Left lung (tissue), 10 donors: ENCODE measurements around the gene ZDHHC8. TPM values are rescaled to one million over a fixed set of nuclear protein-coding genes. Genes with fewer than 3 reads are reported as not detected.
A peak's percentile ranks its signal among the peaks of the same experiment; 100 is the strongest.

Experiments
- ATAC-seq: fragments of 200-7000 bp; cut with Tn5 transposase; one replicate; pipeline ENCODE4 v1.9.1; 2020; ENCODE audit warnings: moderate library complexity
- DNase-seq, 4 donors: peaks; one replicate each; pipeline ENCODE4 v3.0.0-alpha.2; 2013 to 2020
- H3K27ac ChIP-seq, 2 donors: fragments of 200-600 bp; sonication (generic) in 1 of 2; one replicate each; pipeline versions ENCODE4 v1.5.0 to v1.8.0; 2020 to 2021
- H3K27me3 ChIP-seq, 2 donors: fragments of 200-600 bp; sonication (generic) in 1 of 2; one replicate each; pipeline versions ENCODE4 v1.5.0 to v1.8.0; 2020 to 2021
- H3K36me3 ChIP-seq, 2 donors: fragments of 200-600 bp; sonication (generic) in 1 of 2; one replicate each; pipeline versions ENCODE4 v1.5.0 to v1.8.0; 2020 to 2021
- H3K4me1 ChIP-seq, 2 donors: fragments of 200-600 bp; one replicate each; pipeline ENCODE4 v1.8.0; 2021
- H3K4me3 ChIP-seq, 2 donors: fragments of 200-600 bp; sonication (generic) in 1 of 2; one replicate each; pipeline versions ENCODE4 v1.5.0 to v1.8.0; 2020 to 2021; ENCODE audit warnings: mild to moderate bottlenecking in 1 of 2
- H3K9me3 ChIP-seq, 2 donors: fragments of 200-600 bp; sonication (generic) in 1 of 2; one replicate each; pipeline versions ENCODE4 v1.5.0 to v1.8.0; 2020 to 2021
- intact Hi-C, 2 donors: fragments of 100-400 bp; cut with DNase I; formaldehyde crosslinking; loops; one replicate each; pipeline versions ENCODE4 v1.11.2 to v1.14.2; 2022
- polyA plus RNA-seq, 6 donors: library from polyadenylated mRNA; unstranded; fragments of 120-200 nt; gene quantifications; one replicate each; pipeline ENCODE4 v1.2.1, GENCODE V29; 2013; ENCODE audit not compliant: insufficient read length in 6 of 6
- total RNA-seq, 2 donors: library from RNA; stranded (reverse); fragmentation: NEBNext Ultra II Directional; extraction: Animal tissue kit (Norgen Biotek cat#: 25700); gene quantifications; one replicate each; pipeline ENCODE4 v1.2.1, GENCODE V29; 2021
- TF ChIP-seq, protein P1 (sequence below), 2 donors: fragments of 200-600 bp; sonication (generic) in 1 of 2; IDR thresholded peaks; one replicate each; pipeline versions ENCODE4 v1.5.0 to v1.8.0; 2021; ENCODE audit warnings: antibody characterized with exemption in 2 of 2
- donor health status: DM: no; HTN: yes; CAD: no.
- donor health status: DM: no; HTN: no; CAD: no.

The ZDHHC8 gene
- total and polyA plus RNA-seq, 8 donors: 34.4 to 81.8 (median 46.1) TPM

DNA sequence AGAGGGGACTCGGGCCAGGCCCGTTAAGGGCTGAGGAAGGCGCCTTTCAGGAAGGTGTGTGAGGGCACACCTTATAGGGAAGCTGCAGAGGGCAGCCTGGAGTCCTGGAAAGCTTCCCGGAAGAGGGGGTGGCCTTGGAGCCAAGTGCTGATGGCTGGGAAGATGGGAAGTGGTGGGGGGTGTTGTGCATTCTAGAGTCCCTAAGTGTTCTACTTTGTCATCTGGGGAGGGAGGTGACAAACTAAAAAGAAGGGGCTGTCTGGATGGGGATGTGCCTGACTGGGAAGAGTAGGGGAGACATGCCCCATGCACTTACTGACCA, 6.8 kb downstream of the ZDHHC8 start:
- Histone ChIP-seq H3K4me1 (peaks cover 10 to 36% of the 10 kb centered on the region in 2 donors), H3K36me3 (peaks cover 0 to 36% of the 10 kb centered on the region in 2 donors), H3K27ac (no peak overlapping the region), H3K4me3 (no peak overlapping the region), H3K9me3 (no peaks in the 10 kb centered on the region), H3K27me3 (no peaks in the 10 kb centered on the region)
- intact Hi-C loops: no loop called here
- peak; percentile 13 for ATAC-seq
- TF ChIP-seq, protein P1, sequence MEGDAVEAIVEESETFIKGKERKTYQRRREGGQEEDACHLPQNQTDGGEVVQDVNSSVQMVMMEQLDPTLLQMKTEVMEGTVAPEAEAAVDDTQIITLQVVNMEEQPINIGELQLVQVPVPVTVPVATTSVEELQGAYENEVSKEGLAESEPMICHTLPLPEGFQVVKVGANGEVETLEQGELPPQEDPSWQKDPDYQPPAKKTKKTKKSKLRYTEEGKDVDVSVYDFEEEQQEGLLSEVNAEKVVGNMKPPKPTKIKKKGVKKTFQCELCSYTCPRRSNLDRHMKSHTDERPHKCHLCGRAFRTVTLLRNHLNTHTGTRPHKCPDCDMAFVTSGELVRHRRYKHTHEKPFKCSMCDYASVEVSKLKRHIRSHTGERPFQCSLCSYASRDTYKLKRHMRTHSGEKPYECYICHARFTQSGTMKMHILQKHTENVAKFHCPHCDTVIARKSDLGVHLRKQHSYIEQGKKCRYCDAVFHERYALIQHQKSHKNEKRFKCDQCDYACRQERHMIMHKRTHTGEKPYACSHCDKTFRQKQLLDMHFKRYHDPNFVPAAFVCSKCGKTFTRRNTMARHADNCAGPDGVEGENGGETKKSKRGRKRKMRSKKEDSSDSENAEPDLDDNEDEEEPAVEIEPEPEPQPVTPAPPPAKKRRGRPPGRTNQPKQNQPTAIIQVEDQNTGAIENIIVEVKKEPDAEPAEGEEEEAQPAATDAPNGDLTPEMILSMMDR (IDR thresholded peaks at IDR 0.05): no peak
- DNase-seq: no peak

DNA sequence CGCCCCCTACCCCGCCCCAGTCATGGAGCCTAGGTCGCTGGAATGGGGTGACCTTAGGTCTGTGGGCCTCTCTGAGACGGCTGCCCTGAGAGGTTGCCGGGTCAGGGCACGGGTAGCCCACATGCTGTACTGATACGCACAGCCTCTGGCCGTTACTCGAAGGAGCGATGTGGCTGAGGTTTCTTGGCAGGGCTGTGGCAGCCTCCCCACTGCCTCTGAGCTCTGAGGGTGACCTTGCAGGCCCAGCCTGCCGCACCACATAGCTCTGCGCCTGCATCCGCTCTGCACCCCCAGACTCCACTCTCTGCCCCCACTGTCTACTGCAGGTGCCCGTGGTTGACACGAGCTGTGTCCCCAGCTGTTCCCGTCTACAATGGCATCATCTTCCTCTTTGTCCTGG, 7.3 kb downstream of the ZDHHC8 start:
- peaks cover 0 to 41% of the 10 kb centered on the region in 2 donors for H3K36me3 ChIP-seq
- H3K27ac ChIP-seq: no peak overlapping the region
- intact Hi-C loops: no loop called here
- TF ChIP-seq, protein P1 (IDR thresholded peaks at IDR 0.05): no peak
- no peaks in the 10 kb centered on the region for H3K9me3 ChIP-seq
- no peaks in the 10 kb centered on the region for H3K27me3 ChIP-seq
- ATAC-seq (no peak), DNase-seq (peak in 1 of 4 donors; percentile 56)
- H3K4me1 ChIP-seq: peaks cover 10 to 32% of the 10 kb centered on the region in 2 donors
- H3K4me3 ChIP-seq: no peak overlapping the region

DNA sequence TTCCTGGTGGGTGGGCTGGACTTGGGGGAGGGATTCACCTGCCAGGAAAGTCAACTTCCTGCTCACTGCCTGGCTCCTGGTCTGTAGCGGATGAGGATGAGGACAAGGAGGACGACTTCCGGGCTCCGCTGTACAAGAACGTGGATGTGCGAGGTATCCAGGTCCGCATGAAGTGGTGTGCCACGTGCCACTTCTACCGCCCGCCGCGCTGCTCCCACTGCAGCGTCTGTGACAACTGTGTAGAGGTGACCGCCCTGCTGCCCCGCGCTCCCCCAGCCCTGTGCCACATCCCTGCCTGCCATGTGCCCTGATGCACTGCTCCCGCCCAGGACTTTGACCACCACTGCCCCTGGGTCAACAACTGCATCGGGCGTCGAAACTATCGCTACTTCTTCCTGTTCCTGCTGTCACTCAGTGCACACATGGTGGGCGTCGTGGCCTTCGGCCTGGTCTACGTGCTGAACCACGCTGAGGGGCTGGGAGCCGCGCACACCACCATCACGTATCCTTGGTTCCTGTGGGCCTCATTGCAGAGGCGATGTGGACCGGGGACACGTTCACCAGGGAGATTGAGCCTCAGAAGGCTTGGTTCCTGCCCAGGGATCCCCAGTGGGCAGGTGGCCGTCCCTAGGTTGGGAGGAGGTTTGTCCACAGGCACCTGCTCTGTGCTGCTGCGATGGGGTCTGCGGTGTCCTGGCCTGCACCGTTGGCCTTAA, 7.9 kb downstream of the ZDHHC8 start:
- intact Hi-C loops: no loop called here
- Histone ChIP-seq H3K4me1 (peaks cover 10 to 26% of the 10 kb centered on the region in 2 donors), H3K4me3 (no peak overlapping the region), H3K27me3 (no peaks in the 10 kb centered on the region), H3K36me3 (peaks cover 0 to 45% of the 10 kb centered on the region in 2 donors), H3K9me3 (no peaks in the 10 kb centered on the region), H3K27ac (no peak overlapping the region)
- ATAC-seq (no peak), DNase-seq (peak in 1 of 4 donors; percentile 76)
- TF ChIP-seq, protein P1 (IDR thresholded peaks at IDR 0.05): no peak

DNA sequence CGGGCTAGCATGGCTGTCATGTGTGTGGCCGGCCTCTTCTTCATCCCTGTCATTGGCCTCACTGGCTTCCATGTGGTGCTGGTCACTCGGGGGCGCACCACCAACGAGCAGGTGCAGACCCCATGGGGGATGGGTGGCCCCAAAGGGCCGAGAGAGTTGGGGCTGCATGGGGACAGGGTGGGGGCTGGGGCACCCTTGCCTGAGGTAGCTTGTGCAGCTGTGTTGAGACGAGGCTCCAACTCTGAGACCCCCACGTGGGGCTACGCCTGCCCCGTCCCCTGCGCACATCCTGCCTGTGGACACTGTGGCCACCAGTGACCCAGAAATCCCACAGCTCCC, 8.5 kb downstream of the ZDHHC8 start:
- H3K27me3 ChIP-seq: no peaks in the 10 kb centered on the region
- TF ChIP-seq, protein P1 (IDR thresholded peaks at IDR 0.05): no peak
- DNase-seq (no peak), ATAC-seq (no peak)
- no peak overlapping the region for H3K27ac ChIP-seq
- H3K4me3 ChIP-seq: no peak overlapping the region
- peaks cover 10 to 22% of the 10 kb centered on the region in 2 donors for H3K4me1 ChIP-seq
- intact Hi-C loops: no loop called here
- peaks cover 0 to 50% of the 10 kb centered on the region in 2 donors for H3K36me3 ChIP-seq
- no peaks in the 10 kb centered on the region for H3K9me3 ChIP-seq

DNA sequence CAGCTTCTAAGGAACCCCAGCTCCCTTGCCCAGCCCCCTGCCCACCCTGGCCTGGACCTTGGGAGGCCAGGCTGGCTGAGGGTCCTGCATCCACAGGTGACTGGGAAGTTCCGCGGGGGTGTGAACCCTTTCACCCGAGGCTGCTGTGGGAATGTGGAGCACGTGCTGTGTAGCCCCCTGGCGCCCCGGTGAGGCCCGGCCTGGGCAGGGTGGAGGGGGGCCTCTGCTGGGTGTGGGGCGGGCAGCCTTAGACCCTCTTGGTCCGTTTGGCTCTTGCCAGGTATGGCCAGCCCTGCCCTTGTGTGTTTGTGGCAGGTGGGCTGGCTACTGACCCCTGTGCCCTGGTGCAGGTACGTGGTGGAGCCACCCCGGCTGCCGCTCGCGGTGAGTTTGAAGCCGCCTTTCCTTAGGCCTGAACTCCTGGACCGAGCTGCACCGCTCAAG, 8.9 kb downstream of the ZDHHC8 start:
- peaks cover 0 to 55% of the 10 kb centered on the region in 2 donors for H3K36me3 ChIP-seq
- no peaks in the 10 kb centered on the region for H3K27me3 ChIP-seq
- no peak overlapping the region for H3K4me3 ChIP-seq
- no peak overlapping the region for H3K27ac ChIP-seq
- H3K9me3 ChIP-seq: no peaks in the 10 kb centered on the region
- intact Hi-C loops: no loop called here
- peaks cover 10 to 19% of the 10 kb centered on the region in 2 donors for H3K4me1 ChIP-seq
- DNase-seq: peak in 1 of 4 donors; percentile 72
- no peak for ATAC-seq
- TF ChIP-seq, protein P1 (IDR thresholded peaks at IDR 0.05): no peak
